A549 (cell line): Measurements from ENCODE around the gene THAP4.
"Not testable (repeated sequence)": the region's sequence is repeated elsewhere in the genome, so short reads cannot be mapped to it uniquely, and the experiment has no call there.

Source experiments
- ESRRA ChIP-seq: fragments of 150-350 bp; IDR thresholded peaks from 2 replicates; pipeline ENCODE4 v1.6.1; 2014; ENCODE audit warnings: mild to moderate bottlenecking, low read length, borderline replicate concordance
- FOXS1 ChIP-seq: fragments of 250-450 bp; sonication (Bioruptor Pico); IDR thresholded peaks from 2 replicates; pipeline ENCODE4 v1.5.0; 2020; ENCODE audit warnings: mild to moderate bottlenecking, moderate library complexity
- HDAC2 ChIP-seq: fragments of 200-600 bp; sonication (generic); IDR thresholded peaks from 2 replicates; pipeline ENCODE4 v1.6.1; 2016
- NFE2L2 ChIP-seq: fragments of 150-350 bp; conservative IDR thresholded peaks from 2 replicates; pipeline ENCODE4 v1.6.1; 2014; ENCODE audit warnings: low read length
- PHF8 ChIP-seq: fragments of 200-600 bp; sonication (generic); IDR thresholded peaks from 2 replicates; pipeline ENCODE4 v1.6.1; 2016; ENCODE audit warnings: low read depth, mild to moderate bottlenecking, antibody characterized with exemption, moderate library complexity, borderline replicate concordance
- POLR2A ChIP-seq: IDR thresholded peaks from 2 replicates; pipeline ENCODE4 v1.6.1; 2012; ENCODE audit warnings: mild to moderate bottlenecking, low read length
- RAD21 ChIP-seq, 2 experiments: fragments of >200 bp in 1 of 2; sonication (Bioruptor Twin) in 1 of 2; formaldehyde crosslinking in 1 of 2; IDR thresholded peaks in 1 of 2; conservative IDR thresholded peaks in 1 of 2; 2 replicates in 1 of 2; 3 replicates in 1 of 2; pipeline ENCODE4 v1.6.1; 2012 to 2018; ENCODE audit warnings: inconsistent platforms in 1 of 2
- RCOR1 ChIP-seq: fragments of 150-350 bp; IDR thresholded peaks from 2 replicates; pipeline ENCODE4 v1.6.1; 2014; ENCODE audit warnings: antibody characterized with exemption, low read length, low read depth
- SMC3 ChIP-seq: fragments of >200 bp; sonication (Bioruptor Twin); formaldehyde crosslinking; IDR thresholded peaks from 3 replicates; pipeline ENCODE4 v1.6.1; 2018; ENCODE audit warnings: inconsistent platforms
- TF ChIP-seq, protein P1 (sequence below): fragments of >200 bp; sonication (Bioruptor Twin); formaldehyde crosslinking; IDR thresholded peaks from 3 replicates; pipeline ENCODE4 v1.5.1; 2016
- TF ChIP-seq, protein P2 (sequence below): fragments of 150-350 bp; IDR thresholded peaks from 2 replicates; pipeline ENCODE4 v1.6.1; 2014; ENCODE audit warnings: low read depth, mild to moderate bottlenecking, low read length

DNA sequence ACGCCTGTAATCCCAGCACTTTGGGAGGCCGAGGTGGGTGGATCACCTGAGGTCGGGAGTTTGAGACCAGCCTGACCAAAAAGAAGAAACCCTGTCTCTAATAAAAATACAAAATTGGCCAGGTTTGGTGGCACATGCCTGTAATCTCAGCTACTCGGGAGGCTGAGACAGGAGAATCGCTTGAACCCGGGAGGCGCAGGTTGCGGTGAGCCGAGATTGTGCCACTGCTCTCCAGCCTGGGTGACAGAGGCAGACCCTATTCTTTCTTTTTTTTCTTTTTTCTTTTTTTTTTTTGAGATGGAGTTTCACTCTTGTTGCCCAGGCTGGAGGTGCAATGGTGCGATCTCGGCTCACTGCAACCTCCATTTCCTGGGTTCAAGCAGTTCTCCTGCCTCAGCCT is 70.9 kb downstream of the THAP4 start:
- TF ChIP-seq, protein P1, sequence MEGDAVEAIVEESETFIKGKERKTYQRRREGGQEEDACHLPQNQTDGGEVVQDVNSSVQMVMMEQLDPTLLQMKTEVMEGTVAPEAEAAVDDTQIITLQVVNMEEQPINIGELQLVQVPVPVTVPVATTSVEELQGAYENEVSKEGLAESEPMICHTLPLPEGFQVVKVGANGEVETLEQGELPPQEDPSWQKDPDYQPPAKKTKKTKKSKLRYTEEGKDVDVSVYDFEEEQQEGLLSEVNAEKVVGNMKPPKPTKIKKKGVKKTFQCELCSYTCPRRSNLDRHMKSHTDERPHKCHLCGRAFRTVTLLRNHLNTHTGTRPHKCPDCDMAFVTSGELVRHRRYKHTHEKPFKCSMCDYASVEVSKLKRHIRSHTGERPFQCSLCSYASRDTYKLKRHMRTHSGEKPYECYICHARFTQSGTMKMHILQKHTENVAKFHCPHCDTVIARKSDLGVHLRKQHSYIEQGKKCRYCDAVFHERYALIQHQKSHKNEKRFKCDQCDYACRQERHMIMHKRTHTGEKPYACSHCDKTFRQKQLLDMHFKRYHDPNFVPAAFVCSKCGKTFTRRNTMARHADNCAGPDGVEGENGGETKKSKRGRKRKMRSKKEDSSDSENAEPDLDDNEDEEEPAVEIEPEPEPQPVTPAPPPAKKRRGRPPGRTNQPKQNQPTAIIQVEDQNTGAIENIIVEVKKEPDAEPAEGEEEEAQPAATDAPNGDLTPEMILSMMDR = not testable (repeated sequence)
- not testable (repeated sequence) for TF ChIP-seq RCOR1; RAD21 (conservative IDR thresholded peaks at IDR 0.05 in 1 of 2, IDR thresholded peaks at IDR 0.05 in 1 of 2); FOXS1 (CRISPR knock-in tag); SMC3; ESRRA; HDAC2; PHF8; POLR2A; NFE2L2
- TF ChIP-seq, protein P2, sequence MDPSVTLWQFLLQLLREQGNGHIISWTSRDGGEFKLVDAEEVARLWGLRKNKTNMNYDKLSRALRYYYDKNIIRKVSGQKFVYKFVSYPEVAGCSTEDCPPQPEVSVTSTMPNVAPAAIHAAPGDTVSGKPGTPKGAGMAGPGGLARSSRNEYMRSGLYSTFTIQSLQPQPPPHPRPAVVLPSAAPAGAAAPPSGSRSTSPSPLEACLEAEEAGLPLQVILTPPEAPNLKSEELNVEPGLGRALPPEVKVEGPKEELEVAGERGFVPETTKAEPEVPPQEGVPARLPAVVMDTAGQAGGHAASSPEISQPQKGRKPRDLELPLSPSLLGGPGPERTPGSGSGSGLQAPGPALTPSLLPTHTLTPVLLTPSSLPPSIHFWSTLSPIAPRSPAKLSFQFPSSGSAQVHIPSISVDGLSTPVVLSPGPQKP = not testable (repeated sequence)
